GM18951 (cell line): ENCODE measurements around the gene PPM1M.

Source experiments
- POLR2A ChIP-seq: IDR thresholded peaks from 4 replicates; pipeline ENCODE4 v1.6.1; 2011; ENCODE audit warnings: mild to moderate bottlenecking; ENCODE audit not compliant: insufficient read length, insufficient read depth; ENCODE audit errors: extremely low read depth
- in situ Hi-C: fragments of 300-500 bp; cut with MboI; formaldehyde crosslinking; loops from one replicate; pipeline ENCODE4 v1.12.0; 2022; ENCODE audit warnings: low sequenced_read_pairs, mixed read lengths, inconsistent platforms; ENCODE audit not compliant: unreplicated experiment

Gene PPM1M

DNA sequence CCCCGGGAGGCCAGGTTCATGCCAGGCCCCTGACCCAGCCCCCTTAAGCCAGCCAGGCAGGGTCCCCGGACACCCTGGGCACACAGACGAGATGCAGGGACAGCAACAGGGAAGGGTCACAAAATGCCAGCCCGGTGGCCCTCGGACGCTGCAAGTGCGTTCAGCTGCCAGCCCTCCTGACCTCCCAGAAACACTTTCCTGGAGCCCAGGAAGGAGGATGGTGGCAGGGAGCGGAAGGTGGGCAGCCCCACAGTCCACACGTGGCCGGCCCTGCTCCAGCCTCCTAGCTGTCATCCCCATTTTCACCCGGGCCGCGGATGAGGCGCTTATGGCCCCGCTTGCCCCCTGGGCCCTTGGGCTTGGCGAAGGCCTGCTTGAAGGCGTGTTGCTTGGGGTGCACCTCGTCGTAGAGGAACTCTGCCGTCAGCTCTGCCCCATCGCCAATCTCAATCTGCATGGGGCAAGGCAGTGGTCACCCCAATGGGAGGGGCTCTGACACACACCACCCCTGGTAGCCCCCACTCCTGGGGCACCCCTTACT lies 16.7 kb upstream of the PPM1M start:
- TF ChIP-seq POLR2A = no peak
- in situ Hi-C loops = loop anchor here (10.0 kb wide), 1 partner anchor 116 kb away; no protein-coding TSS in a partner anchor

DNA sequence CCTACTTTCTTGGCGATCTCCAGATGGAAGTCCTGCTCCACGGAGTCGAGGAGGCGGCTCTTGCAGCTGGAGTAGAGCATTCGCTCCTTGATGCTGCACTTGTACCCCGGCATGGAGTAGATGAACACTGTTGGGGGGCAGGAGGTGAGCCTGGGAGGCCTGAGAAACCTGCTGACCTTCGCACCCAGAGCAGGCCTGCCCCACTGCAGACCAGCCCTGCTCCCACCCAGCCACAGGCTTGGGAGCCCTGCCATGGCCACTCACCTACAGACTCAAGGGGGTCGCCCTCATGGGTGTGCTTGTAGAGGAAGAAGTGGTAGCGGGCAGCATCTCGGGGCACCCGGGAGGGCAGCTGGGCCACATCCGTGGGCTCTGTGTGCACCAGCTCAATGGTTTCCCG lies 15.9 kb upstream of the PPM1M start:
- no peak for TF ChIP-seq POLR2A
- in situ Hi-C loops = loop anchor here (10.0 kb wide), 1 partner anchor 115 kb away; no protein-coding TSS in a partner anchor

DNA sequence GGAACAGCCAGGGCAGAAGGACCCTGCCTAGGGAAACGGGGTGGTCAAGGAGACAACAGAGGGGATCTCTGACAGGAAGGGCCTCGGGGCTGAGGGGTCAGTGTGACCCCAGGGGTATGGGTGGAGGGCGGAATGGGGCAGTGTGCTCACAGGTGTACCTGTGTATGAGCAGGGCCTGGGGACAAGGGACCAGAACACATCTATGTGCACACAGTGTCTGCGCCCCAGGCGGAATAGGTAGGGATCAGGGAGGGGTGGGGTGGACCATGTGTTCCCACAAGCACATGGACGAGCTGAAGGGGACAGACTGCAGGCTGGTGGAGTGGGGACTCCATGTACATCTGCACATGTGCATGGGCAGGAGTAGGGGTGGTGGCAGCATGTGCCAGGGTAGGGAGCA lies 15.1 kb upstream of the PPM1M start:
- TF ChIP-seq POLR2A = no peak
- in situ Hi-C loops = no loop called here

DNA sequence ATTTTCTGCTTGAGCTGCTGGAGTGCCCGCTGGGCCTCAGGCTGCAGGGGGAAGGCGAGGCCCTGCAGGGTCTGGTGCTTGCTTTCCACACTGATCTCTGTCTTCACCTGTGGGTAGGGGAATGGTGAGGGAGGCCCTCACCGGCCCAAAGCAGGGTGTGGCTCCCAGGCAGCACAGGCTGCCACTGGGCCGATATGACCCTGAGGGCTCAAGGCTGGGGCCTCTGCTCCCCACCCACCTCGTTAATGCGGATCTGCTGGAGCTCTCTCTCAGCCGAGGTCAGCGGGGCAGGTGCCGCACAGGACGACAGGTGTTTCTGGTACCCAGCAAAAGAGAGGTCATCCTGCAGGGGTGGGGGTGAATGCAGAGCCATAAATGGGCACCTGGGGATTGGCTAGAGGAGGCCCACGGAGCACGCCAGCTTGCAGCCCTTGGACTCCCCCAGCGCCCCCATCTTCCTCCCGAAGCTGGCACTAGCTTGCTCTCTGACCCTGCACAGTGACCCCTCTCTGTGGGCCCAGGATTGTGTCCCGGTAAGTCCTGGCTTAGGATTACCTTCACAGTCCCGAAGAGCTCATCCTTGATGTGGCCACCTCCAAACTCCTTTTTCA lies 14.6 kb upstream of the PPM1M start:
- in situ Hi-C loops = no loop called here
- TF ChIP-seq POLR2A = no peak

DNA sequence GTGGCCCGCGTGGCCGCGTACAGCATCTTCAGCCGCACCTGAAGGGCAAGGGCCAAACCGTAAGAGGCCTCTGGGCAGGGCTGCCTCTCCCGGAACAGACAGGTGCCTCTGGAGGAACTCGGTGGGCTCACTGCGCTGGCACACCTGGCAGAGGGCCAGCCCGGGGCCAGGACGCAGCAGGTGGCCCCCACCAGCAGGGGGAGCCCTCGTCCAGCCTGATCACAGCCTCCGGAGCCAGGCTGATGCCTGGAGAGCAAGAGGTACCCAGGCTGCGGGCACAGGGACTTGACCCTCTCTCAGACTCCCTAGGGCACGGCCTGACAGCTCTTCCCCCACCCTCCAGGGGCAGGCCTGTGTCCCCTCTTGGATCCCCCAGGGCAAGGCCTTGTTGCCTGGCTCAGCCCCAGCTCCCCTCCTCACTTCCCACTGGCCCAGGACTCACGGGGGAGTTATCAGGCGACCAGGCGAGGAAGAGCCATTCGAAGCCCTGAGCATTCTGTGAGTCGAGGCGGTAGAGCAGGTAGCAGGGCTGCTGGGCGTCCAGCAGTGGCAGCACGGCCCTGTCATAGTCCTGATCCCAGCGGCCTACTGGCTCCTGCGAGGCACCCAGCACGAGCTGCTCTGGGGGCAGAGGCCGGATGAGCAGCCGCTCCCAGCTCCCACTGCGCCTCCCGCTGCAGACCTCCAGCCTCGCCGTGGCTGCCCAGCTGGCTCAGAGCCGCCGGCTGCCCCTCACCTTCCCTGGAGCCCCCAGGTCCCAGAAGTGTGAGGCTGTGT lies 13.9 kb upstream of the PPM1M start:
- in situ Hi-C loops = no loop called here
- TF ChIP-seq POLR2A = no peak

DNA sequence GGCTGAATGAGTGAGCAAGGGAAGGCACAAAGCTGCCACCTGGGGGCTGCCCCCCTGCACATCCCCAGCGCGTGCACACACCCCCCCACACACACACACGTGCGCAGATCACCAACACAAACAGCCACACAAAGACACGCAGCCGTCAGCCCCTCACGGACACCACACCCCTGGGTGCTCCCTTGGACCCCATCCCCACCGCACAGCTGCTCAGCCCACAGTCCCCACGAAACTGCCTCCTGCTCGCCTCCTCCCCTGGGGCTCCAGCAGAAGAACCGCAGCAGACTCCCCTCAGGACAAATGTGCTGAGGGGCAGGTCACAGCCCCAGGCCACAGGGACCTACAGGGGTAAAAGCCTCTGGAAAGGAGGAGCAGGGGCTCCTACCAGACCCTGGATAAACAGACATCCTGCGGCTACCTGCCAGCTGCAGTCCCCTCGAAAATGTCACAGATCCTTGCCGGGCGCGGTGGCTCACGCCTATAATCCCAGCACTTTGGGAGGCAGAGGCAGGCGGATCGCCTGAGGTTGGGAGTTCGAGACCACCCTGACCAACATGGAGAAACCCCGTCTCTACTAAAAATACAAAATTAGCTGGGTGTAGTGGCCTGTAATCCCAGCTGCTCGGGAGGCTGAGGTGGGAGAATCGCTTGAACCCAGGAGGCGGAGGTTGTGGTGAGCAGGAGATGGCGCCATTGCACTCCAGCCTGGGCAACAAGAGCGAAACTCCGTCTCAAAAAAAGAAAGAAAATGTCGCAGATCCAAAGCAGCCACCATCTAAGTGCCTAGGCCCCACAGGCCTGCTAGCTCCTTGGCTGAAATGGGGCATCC lies 13.1 kb upstream of the PPM1M start:
- TF ChIP-seq POLR2A = no peak
- in situ Hi-C loops = no loop called here

DNA sequence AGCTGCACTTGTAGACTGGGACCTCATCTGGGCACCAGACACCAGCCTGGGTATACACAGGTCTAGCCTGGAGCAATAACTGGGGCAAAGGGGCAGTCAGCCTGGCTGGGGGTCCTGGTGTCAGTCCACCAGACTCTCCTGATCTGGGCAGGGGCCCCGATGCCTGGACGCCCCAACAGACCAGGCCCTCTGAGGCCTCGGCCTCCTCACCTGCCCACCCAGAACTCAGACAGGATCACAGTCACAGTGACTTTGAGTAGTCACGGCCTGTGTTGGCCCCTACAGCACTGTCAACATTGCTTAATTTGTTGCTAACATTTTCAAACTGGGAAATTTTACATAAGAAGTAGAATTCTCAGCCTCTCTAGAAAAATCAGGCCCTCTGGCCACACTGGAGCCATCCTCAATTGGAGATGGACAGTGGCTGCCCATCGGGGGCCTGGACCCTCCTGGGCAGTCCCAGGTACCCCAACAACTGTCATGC lies 12.4 kb upstream of the PPM1M start:
- in situ Hi-C loops = no loop called here
- no peak for TF ChIP-seq POLR2A

DNA sequence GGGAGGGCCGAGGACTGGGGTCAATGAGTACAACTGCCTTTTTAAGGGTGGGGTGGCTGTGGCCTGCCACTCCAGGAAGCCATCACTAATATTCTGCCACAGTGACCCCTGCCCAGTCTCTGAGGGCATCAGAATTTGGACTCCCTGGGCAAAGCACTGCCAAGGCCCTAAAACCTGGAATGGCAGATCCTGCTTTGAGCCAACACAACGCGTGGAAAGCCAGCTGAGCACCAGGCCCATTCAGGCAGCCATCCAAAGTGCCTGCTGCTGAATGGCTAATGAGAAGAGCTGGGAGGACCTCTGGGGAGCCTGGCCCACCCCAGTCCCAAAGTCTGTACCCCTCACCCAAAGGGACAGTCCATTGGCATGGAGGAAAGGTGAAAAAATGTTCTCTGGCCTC lies 11.6 kb upstream of the PPM1M start:
- in situ Hi-C loops = no loop called here
- no peak for TF ChIP-seq POLR2A

DNA sequence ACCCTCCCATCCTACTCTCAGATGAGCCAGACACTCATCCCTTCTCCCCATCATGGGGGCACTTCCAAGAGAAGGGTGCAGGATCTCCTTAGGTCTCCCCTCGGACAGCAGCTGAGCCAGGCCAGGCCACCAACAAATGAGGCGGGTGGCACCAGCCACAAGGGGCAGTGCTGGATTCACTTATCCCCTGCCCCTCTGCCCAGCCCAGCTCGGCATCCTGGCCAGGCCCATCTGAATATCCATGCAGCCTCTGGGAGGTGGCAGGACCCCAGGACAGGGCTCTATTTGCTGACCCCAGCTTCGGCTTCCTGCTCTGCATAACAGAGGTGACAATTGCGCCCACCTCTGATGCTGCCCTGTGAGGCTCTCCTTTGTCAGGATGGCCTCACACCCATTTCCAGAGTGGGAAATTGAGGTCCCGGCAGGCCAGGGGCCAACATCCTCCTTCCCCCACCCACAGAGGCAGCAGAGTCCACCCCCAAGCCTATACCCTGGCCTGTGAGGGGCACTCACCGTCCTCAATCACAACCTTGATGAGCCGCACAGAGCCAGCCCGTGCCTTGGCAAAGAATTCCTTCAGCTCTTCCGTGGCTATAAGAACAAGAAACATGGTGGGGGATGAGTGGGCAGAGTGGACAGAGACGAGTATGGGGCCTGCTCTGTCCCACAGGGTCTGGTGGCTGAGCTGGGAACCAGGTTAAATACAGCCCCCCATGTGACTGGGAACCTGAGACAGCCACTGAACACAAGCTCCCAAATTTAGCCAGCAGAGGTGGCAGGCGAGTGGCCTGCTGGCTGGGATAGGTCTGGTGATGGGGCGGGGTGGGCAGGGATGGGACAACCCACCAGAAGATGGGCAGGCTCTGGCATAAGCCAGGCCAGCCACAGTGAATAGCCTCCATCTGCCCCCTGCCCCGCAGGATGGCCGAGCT lies 10.8 kb upstream of the PPM1M start:
- in situ Hi-C loops = no loop called here
- no peak for TF ChIP-seq POLR2A

DNA sequence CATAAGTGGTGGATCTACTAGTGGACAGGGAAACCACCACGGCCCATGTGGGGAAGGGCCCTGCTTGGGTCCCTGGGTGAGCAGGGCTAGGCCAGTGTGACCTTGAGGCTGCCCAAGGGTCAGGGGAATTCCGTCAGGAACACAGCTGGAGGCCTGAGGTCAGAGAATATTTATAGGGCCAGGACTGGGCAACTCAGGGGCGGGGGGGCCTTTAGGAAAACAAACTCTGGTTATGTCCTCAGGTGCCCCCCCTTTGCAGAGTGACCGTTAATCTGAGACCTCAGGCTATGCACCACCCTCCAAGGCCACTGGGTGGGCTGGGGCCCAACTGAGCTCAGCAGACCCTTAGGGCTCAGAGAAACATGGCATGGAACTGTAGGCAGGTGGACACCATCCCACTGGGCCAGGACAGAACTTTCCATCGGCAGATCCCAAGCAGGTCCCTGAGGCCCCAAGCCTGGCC lies 9.1 kb upstream of the PPM1M start:
- TF ChIP-seq POLR2A = no peak
- in situ Hi-C loops = no loop called here

DNA sequence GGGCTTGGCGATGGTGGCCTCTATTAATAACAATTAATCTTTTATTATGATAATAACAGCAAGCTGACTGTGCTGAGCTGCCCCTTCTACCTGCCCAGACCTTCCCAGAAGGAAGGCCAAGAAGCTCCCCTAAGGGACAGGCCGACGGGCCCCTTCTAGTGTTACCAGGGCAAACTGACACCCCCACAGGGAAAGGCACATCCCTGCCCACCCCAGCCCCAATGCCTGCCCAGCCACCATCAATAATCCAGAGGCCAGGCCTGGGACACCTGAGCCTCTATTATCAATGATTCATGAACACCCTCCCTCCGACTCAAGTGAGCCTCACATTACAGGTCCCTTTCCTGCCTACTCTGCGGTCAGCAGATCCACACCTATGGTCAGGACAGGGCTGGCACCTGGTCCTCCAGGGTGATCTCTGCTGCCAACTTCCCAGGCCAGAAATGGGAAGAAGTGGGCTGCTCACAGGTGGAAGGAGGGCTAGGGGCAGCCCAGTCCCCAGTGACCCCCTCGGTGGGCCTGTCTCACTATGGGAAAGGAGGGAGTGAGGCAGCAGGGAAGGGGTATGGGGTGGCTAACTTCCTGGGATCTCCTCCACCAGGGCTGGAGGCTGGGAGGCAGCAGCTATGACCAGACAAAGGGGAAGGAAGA lies 8.4 kb upstream of the PPM1M start:
- no peak for TF ChIP-seq POLR2A
- in situ Hi-C loops = no loop called here
